GM12872 (cell line): ENCODE data around the gene PLCH2.

Source experiments
- CTCF ChIP-seq: IDR thresholded peaks from 3 replicates; pipeline ENCODE4 v1.5.1; 2011; ENCODE audit warnings: low read depth, mild to moderate bottlenecking, low read length, moderate library complexity; ENCODE audit not compliant: insufficient read depth

PLCH2 gene

GRCh38 chr1:2431103-2431502, 45.0 kb upstream of the PLCH2 start:
- TF ChIP-seq CTCF: no peak

GRCh38 chr1:2431518-2431917, 44.6 kb upstream of the PLCH2 start:
- TF ChIP-seq CTCF: no peak

GRCh38 chr1:2432441-2432844, 43.6 kb upstream of the PLCH2 start:
- TF ChIP-seq CTCF: no peak

GRCh38 chr1:2433196-2433595, 42.9 kb upstream of the PLCH2 start:
- no peak for TF ChIP-seq CTCF

- TF ChIP-seq CTCF: no peak
These were observed 42.0 kb upstream of the PLCH2 start for GRCh38 chr1:2433936-2434655.

GRCh38 chr1:2435091-2435490, 41.0 kb upstream of the PLCH2 start:
- no peak for TF ChIP-seq CTCF

GRCh38 chr1:2435746-2436355, 40.2 kb upstream of the PLCH2 start:
- no peak for TF ChIP-seq CTCF
